ENCODE data around the gene CDON.

Gene CDON

GRCh38 chr11:125944350-125945010 lies 118.2 kb downstream of the CDON start:
- DNase-seq (ENCODE audit: low read depth, low spot score), result no peak

GRCh38 chr11:125943661-125944349 lies 118.9 kb downstream of the CDON start:
- DNase-seq (ENCODE audit: low read depth, low spot score), result no peak

GRCh38 chr11:125942771-125943428 lies 119.8 kb downstream of the CDON start:
- DNase-seq (ENCODE audit: low read depth, low spot score), result no peak

GRCh38 chr11:125941619-125942611 lies 120.8 kb downstream of the CDON start:
- DNase-seq (ENCODE audit: low read depth, low spot score), result peak; percentile 75

- DNase-seq (ENCODE audit: low read depth, low spot score), result no peak
These were observed 121.4 kb downstream of the CDON start for GRCh38 chr11:125941267-125941618.

- DNase-seq (ENCODE audit: low read depth, low spot score), result no peak
These were observed 122.5 kb downstream of the CDON start for GRCh38 chr11:125940145-125940544.

GRCh38 chr11:125939081-125939521 lies 123.6 kb downstream of the CDON start:
- DNase-seq (ENCODE audit: low read depth, low spot score), result peak; percentile 23

- DNase-seq (ENCODE audit: low read depth, low spot score), result no peak
These were observed 124.2 kb downstream of the CDON start for GRCh38 chr11:125938418-125938817.

- no peak for DNase-seq (ENCODE audit: low read depth, low spot score)
These were observed 127.0 kb downstream of the CDON start for GRCh38 chr11:125935618-125936199.

- no peak for DNase-seq (ENCODE audit: low read depth, low spot score)
These were observed 127.6 kb downstream of the CDON start for GRCh38 chr11:125935056-125935455.

GRCh38 chr11:125934473-125934872 lies 128.2 kb downstream of the CDON start:
- DNase-seq (ENCODE audit: low read depth, low spot score), result no peak

GRCh38 chr11:125933030-125933813 lies 129.4 kb downstream of the CDON start:
- DNase-seq (ENCODE audit: low read depth, low spot score), result no peak

GRCh38 chr11:125932301-125932700 lies 130.4 kb downstream of the CDON start:
- no peak for DNase-seq (ENCODE audit: low read depth, low spot score)

- DNase-seq (ENCODE audit: low read depth, low spot score), result no peak
These were observed 131.0 kb downstream of the CDON start for GRCh38 chr11:125931668-125932067.

GRCh38 chr11:125931116-125931515 lies 131.6 kb downstream of the CDON start:
- DNase-seq (ENCODE audit: low read depth, low spot score), result no peak

GRCh38 chr11:125930076-125930450 lies 132.6 kb downstream of the CDON start:
- no peak for DNase-seq (ENCODE audit: low read depth, low spot score)

GRCh38 chr11:125929445-125930075 lies 133.1 kb downstream of the CDON start:
- no peak for DNase-seq (ENCODE audit: low read depth, low spot score)

GRCh38 chr11:125926682-125927081 lies 136.0 kb downstream of the CDON start:
- DNase-seq (ENCODE audit: low read depth, low spot score), result no peak

- no peak for DNase-seq (ENCODE audit: low read depth, low spot score)
These were observed 136.9 kb downstream of the CDON start for GRCh38 chr11:125925804-125926203.

GRCh38 chr11:125925247-125925740 lies 137.4 kb downstream of the CDON start:
- peak; percentile 38 for DNase-seq (ENCODE audit: low read depth, low spot score)
